NCI-H1105 treated with DMSO at 0.1 percent for 48 hours (cell line): ENCODE data around the gene SLC15A2.
"Not testable (repeated sequence)": the region's sequence is repeated elsewhere in the genome, so short reads cannot be mapped to it uniquely, and the experiment has no call there.

Experiments
- DNase-seq: peaks from one replicate; lab custom pipeline; 2025; lab: John Stamatoyannopoulos, UW

Gene SLC15A2

GRCh38 chr3:121894301-121894990 is at the start of gene SLC15A2:
TSS of gene SLC15A2 (plus strand) at chr3:121894401. CDS start at chr3:121894477, 76 bp downstream.
- DNase-seq, result no peak

GRCh38 chr3:121844892-121845291 is 49.3 kb upstream of the SLC15A2 start:
- no peak for DNase-seq

GRCh38 chr3:121852256-121852655 is 41.9 kb upstream of the SLC15A2 start:
- no peak for DNase-seq

- no peak for DNase-seq
Measured at GRCh38 chr3:121855555-121855954, 38.6 kb upstream of the SLC15A2 start.

- DNase-seq, result not testable (repeated sequence)
Measured at GRCh38 chr3:121857778-121858177, 36.4 kb upstream of the SLC15A2 start.

- DNase-seq, result not testable (repeated sequence)
Measured at GRCh38 chr3:121863247-121863646, 31.0 kb upstream of the SLC15A2 start.

- DNase-seq, result no peak
Measured at GRCh38 chr3:121863801-121864200, 30.4 kb upstream of the SLC15A2 start.

- no peak for DNase-seq
Measured at GRCh38 chr3:121869736-121870135, 24.5 kb upstream of the SLC15A2 start.

GRCh38 chr3:121870717-121871116 is 23.5 kb upstream of the SLC15A2 start:
- DNase-seq, result no peak

- DNase-seq, result no peak
Measured at GRCh38 chr3:121871430-121871829, 22.8 kb upstream of the SLC15A2 start.

- no peak for DNase-seq
Measured at GRCh38 chr3:121878411-121878810, 15.8 kb upstream of the SLC15A2 start.

GRCh38 chr3:121883507-121883906 is 10.7 kb upstream of the SLC15A2 start:
- peak; percentile 32 for DNase-seq

GRCh38 chr3:121885386-121885785 is 8.8 kb upstream of the SLC15A2 start:
- DNase-seq, result no peak

GRCh38 chr3:121895121-121895520 is 920 bp downstream of the SLC15A2 start:
- DNase-seq, result no peak

- DNase-seq, result no peak
Measured at GRCh38 chr3:121895736-121896135, 1.5 kb downstream of the SLC15A2 start.

- no peak for DNase-seq
Measured at GRCh38 chr3:121896823-121897222, 2.6 kb downstream of the SLC15A2 start.

- DNase-seq, result no peak
Measured at GRCh38 chr3:121897296-121897695, 3.1 kb downstream of the SLC15A2 start.

GRCh38 chr3:121913305-121913990 is 19.2 kb downstream of the SLC15A2 start:
- DNase-seq, result no peak

GRCh38 chr3:121914081-121914998 is 20.1 kb downstream of the SLC15A2 start:
- DNase-seq, result no peak

GRCh38 chr3:121916189-121916588 is 22.0 kb downstream of the SLC15A2 start:
- peak; percentile 11 for DNase-seq

- peak; percentile 8 for DNase-seq
Measured at GRCh38 chr3:121918779-121919483, 24.7 kb downstream of the SLC15A2 start.

GRCh38 chr3:121924734-121925133 is 30.5 kb downstream of the SLC15A2 start:
- no peak for DNase-seq
